ENCODE data around the gene HCFC2.

The HCFC2 gene

DNA sequence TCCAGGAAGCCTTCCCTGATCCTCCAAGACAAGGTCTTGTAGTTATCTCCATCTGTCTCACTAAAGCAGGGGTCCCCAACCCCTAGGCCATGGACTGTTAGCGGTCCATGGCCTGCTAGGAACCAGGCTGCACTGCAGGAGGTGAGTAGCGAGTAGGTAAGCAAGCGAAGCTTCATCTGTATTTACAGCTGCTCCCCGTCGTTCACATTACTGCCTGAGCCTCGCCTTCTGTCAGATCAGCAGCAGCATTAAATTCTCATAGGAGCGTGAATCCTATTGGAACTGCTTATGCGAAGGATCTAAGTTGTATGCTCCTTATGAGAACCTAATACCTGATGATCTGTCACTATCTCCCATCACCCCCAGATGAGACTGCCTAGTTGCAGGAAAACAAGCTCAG lies 86.1 kb downstream of the HCFC2 start:
- in situ Hi-C loops (cut with HindIII; ENCODE audit: low sequenced_read_pairs), result no loop called here

DNA sequence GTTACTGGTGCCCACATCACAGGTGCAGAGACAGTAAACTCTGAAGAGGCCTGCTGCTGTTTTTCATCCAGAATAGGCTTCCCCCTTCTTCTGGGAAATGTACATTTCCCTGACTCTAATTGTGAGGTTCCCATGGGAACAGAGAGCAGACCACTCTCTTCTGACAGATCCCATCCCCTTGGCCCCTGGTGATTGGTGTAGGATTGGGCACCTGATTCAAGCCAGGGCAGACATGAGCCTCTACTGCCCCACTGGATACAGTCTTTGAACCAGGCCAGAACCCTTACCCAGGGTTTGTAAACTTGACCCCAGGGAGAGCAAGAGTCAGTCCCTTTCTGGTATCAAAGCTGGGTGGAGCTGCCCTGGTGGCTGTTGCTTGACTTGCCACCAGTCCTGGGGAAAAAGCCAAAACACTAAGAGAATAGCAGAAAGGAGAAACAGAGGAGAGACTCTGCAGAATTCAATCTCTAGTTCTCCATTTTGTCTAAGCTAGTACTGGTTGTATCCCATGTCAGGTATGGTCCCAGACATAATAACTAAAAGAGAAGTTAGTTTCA lies 88.4 kb downstream of the HCFC2 start:
- in situ Hi-C loops (cut with HindIII; ENCODE audit: low sequenced_read_pairs), result no loop called here

DNA sequence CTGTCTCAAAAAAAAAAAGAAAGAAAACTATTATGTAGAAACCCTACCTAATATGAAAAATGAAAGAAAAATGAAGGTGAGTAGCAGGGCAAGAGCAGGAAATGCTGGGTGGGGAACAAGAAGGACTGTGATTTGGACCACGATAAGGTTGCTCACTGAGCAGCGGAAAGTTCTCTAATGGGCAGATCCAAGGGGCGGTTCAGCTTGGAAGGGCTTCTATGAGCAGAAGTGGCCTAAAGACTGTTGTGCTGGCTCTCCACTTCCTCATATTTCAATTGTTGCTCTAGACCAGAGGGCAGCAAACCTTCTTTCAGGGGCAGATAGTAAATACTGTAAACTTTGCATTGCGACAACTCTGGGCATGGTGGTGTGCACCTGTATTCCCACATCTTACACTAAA lies 90.0 kb downstream of the HCFC2 start:
- in situ Hi-C loops (cut with HindIII; ENCODE audit: low sequenced_read_pairs), result no loop called here

DNA sequence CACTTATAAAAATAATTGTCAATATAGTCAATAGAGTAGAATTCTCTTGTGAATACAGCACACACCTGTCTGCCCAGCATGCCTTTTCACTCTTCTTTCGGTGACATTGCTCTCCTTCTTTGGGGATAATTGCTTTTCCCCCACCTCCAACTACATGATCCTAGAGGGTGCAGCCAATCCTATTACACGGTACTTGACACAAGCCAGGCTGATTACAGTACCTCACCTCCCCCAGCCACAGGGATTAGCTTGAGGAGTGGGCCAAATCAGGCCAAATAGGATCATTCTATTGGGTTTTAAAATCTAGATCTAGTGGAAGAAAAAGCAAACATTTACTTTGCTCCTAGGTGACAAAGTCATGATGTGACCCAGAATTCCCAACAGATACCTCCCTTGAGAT lies 90.5 kb downstream of the HCFC2 start:
- in situ Hi-C loops (cut with HindIII; ENCODE audit: low sequenced_read_pairs), result no loop called here

Measured in endothelial cell of hepatic sinusoid (primary cell).